ENCODE measurements around the gene OR5AN1. TPM values are rescaled to one million over a fixed set of nuclear protein-coding genes. Genes with fewer than 3 reads are reported as not detected.
"Not testable (repeated sequence)": the region's sequence is repeated elsewhere in the genome, so short reads cannot be mapped to it uniquely, and the experiment has no call there.

OR5AN1 gene
- total RNA-seq, 1 donor from 2014 or later = not detected

- no peak overlapping the region for H3K4me3 Mint-ChIP-seq
- TF ChIP-seq CTCF (conservative IDR thresholded peaks at IDR 0.05) = no peak
- H3K4me1 Mint-ChIP-seq (ENCODE audit: unreplicated experiment) = no peaks in the 10 kb centered on the region
- H3K27ac Mint-ChIP-seq = no peak overlapping the region
- H3K27me3 Mint-ChIP-seq = no peaks in the 10 kb centered on the region
- no peaks in the 10 kb centered on the region for H3K9me3 Mint-ChIP-seq
- H3K36me3 Mint-ChIP-seq = no peaks in the 10 kb centered on the region
- no peak for DNase-seq (ENCODE audit: extremely low spot score, unreplicated experiment)
Measured at GRCh38 chr11:59356561-59356960, 2.1 kb upstream of the OR5AN1 start.

GRCh38 chr11:59358020-59358419, 675 bp upstream of the OR5AN1 start:
- Mint-ChIP-seq H3K9me3 (no peaks in the 10 kb centered on the region), H3K27me3 (no peaks in the 10 kb centered on the region), H3K27ac (no peak overlapping the region), H3K4me3 (no peak overlapping the region), H3K36me3 (no peaks in the 10 kb centered on the region), H3K4me1 (ENCODE audit: unreplicated experiment) (no peaks in the 10 kb centered on the region)
- no peak for DNase-seq (ENCODE audit: extremely low spot score, unreplicated experiment)
- no peak for TF ChIP-seq CTCF (conservative IDR thresholded peaks at IDR 0.05)

GRCh38 chr11:59365232-59366018, 6.7 kb downstream of the OR5AN1 start:
- no peak for DNase-seq (ENCODE audit: extremely low spot score, unreplicated experiment)
- Mint-ChIP-seq H3K36me3 (no peaks in the 10 kb centered on the region), H3K27ac (no peak overlapping the region), H3K4me1 (ENCODE audit: unreplicated experiment) (no peaks in the 10 kb centered on the region), H3K27me3 (no peaks in the 10 kb centered on the region), H3K4me3 (no peak overlapping the region), H3K9me3 (no peaks in the 10 kb centered on the region)
- TF ChIP-seq CTCF (conservative IDR thresholded peaks at IDR 0.05) = no peak

GRCh38 chr11:59368238-59369022, 9.7 kb downstream of the OR5AN1 start:
- no peak for DNase-seq (ENCODE audit: extremely low spot score, unreplicated experiment)
- Mint-ChIP-seq H3K27me3 (no peaks in the 10 kb centered on the region), H3K4me1 (ENCODE audit: unreplicated experiment) (no peaks in the 10 kb centered on the region), H3K27ac (no peak overlapping the region), H3K4me3 (no peak overlapping the region), H3K9me3 (no peaks in the 10 kb centered on the region), H3K36me3 (no peaks in the 10 kb centered on the region)
- no peak for TF ChIP-seq CTCF (conservative IDR thresholded peaks at IDR 0.05)

- not testable (repeated sequence) for H3K9me3 Mint-ChIP-seq; H3K4me3 Mint-ChIP-seq; H3K36me3 Mint-ChIP-seq; H3K4me1 Mint-ChIP-seq (ENCODE audit: unreplicated experiment); DNase-seq (ENCODE audit: extremely low spot score, unreplicated experiment); H3K27me3 Mint-ChIP-seq; H3K27ac Mint-ChIP-seq
Measured at GRCh38 chr11:59372324-59372723, 13.6 kb downstream of the OR5AN1 start.

All from type B pancreatic cell (in vitro differentiated cells).